Trophoblast cell (in vitro differentiated cells and primary cell): Measurements from ENCODE around the gene LRPPRC.

Experiments used
- DNase-seq, 2 donors: peaks; one replicate each; pipeline ENCODE4 v3.0.0-alpha.2; 2016
- H2AFZ ChIP-seq: 2 replicates; pipeline ENCODE4 v1.6.1; 2013; ENCODE audit warnings: low read length, moderate library complexity, mild to moderate bottlenecking; ENCODE audit not compliant: insufficient read depth, poor library complexity
- H2AK5ac ChIP-seq: 2 replicates; pipeline ENCODE4 v1.6.1; 2013; ENCODE audit warnings: mild to moderate bottlenecking, low read length
- H2BK120ac ChIP-seq: 2 replicates; pipeline ENCODE4 v1.6.1; 2013; ENCODE audit warnings: low read length, mild to moderate bottlenecking, moderate library complexity; ENCODE audit not compliant: insufficient read depth, poor library complexity
- H2BK12ac ChIP-seq: 2 replicates; pipeline ENCODE4 v1.6.1; 2013; ENCODE audit warnings: mild to moderate bottlenecking, low read length, moderate library complexity
- H2BK5ac ChIP-seq: 2 replicates; pipeline ENCODE4 v1.6.1; 2013; ENCODE audit warnings: low read length, low read depth, moderate library complexity, mild to moderate bottlenecking; ENCODE audit not compliant: poor library complexity
- H3K14ac ChIP-seq: 2 replicates; pipeline ENCODE4 v1.6.1; 2013; ENCODE audit warnings: mild to moderate bottlenecking, low read length
- H3K18ac ChIP-seq: 2 replicates; pipeline ENCODE4 v1.6.1; 2013; ENCODE audit warnings: mild to moderate bottlenecking, low read length
- H3K23ac ChIP-seq: 2 replicates; pipeline ENCODE4 v1.6.1; 2013; ENCODE audit warnings: low read length
- H3K27ac ChIP-seq: 2 replicates; pipeline ENCODE4 v1.5.1; 2013; ENCODE audit warnings: low read depth, mild to moderate bottlenecking, inconsistent platforms, low read length, moderate library complexity
- H3K27me3 ChIP-seq: 2 replicates; pipeline ENCODE4 v1.6.1; 2013; ENCODE audit warnings: inconsistent platforms, mild to moderate bottlenecking, low read length, moderate library complexity; ENCODE audit not compliant: insufficient read depth
- H3K36me3 ChIP-seq, 2 experiments: 1 replicate in 1 of 2; 2 replicates in 1 of 2; pipeline ENCODE4 v1.6.1; 2013; ENCODE audit warnings: low read length in 2 of 2, mild to moderate bottlenecking in 2 of 2, moderate library complexity in 1 of 2; ENCODE audit not compliant: insufficient read depth in 2 of 2, control insufficient read depth in 1 of 2
- H3K4ac ChIP-seq: 2 replicates; pipeline ENCODE4 v1.6.1; 2013; ENCODE audit warnings: low read depth, mild to moderate bottlenecking, low read length, moderate library complexity
- H3K4me1 ChIP-seq, 2 experiments: 1 replicate in 1 of 2; 2 replicates in 1 of 2; pipeline ENCODE4 v1.6.1; 2013; ENCODE audit warnings: low read length in 2 of 2, mild to moderate bottlenecking in 2 of 2, moderate library complexity in 1 of 2; ENCODE audit not compliant: insufficient read depth in 2 of 2, control insufficient read depth in 1 of 2
- H3K4me2 ChIP-seq: 2 replicates; pipeline ENCODE4 v1.6.1; 2013; ENCODE audit warnings: inconsistent platforms, mild to moderate bottlenecking, low read length, moderate library complexity
- H3K4me3 ChIP-seq: 2 replicates; pipeline ENCODE4 v1.5.1; 2013; ENCODE audit warnings: mild to moderate bottlenecking, low read depth, low read length, inconsistent platforms
- H3K79me1 ChIP-seq: one replicate; pipeline ENCODE4 v1.6.1; 2013; ENCODE audit warnings: low read length
- H3K79me2 ChIP-seq: 2 replicates; pipeline ENCODE4 v1.6.1; 2013; ENCODE audit warnings: low read length, mild to moderate bottlenecking; ENCODE audit not compliant: control insufficient read depth, insufficient read depth, poor library complexity
- H3K9ac ChIP-seq: 2 replicates; pipeline ENCODE4 v1.6.1; 2013; ENCODE audit warnings: mild to moderate bottlenecking, low read length
- H3K9me3 ChIP-seq: 2 replicates; pipeline ENCODE4 v1.6.1; 2013; ENCODE audit warnings: low read depth, mild to moderate bottlenecking, control low read depth, inconsistent platforms, low read length; ENCODE audit not compliant: insufficient read depth
- H4K12ac ChIP-seq: 2 replicates; pipeline ENCODE4 v1.6.1; 2013; ENCODE audit warnings: low read depth, mild to moderate bottlenecking, low read length, moderate library complexity
- H4K8ac ChIP-seq: 2 replicates; pipeline ENCODE4 v1.6.1; 2013; ENCODE audit warnings: low read depth, mild to moderate bottlenecking, low read length, moderate library complexity
- H4K91ac ChIP-seq: one replicate; pipeline ENCODE4 v1.6.1; 2013; ENCODE audit warnings: low read depth, mild to moderate bottlenecking, low read length, moderate library complexity
- WGBS: extraction: QIAGEN DNeasy Blood & Tissue Kit; methylation state at CpG from one replicate; pipeline ENCODE4 v1.1.7; 2013; ENCODE audit warnings: missing lambda C conversion rate; ENCODE audit not compliant: insufficient read length, insufficient coverage; ENCODE audit errors: extremely low coverage; 5-methylcytosine and 5-hydroxymethylcytosine counted together

Gene LRPPRC

GRCh38 chr2:43855292-43855691 lies 140.5 kb downstream of the LRPPRC start:
- WGBS: no CpG with 5 or more reads among the region's 2 CpGs
- no peak overlapping the region for H4K8ac ChIP-seq
- H3K79me2 ChIP-seq: no peaks in the 10 kb centered on the region
- no peak for DNase-seq
- no peak overlapping the region for H2BK120ac ChIP-seq
- H4K12ac ChIP-seq: no peak overlapping the region
- no peaks in the 10 kb centered on the region for H3K79me1 ChIP-seq
- no peaks in the 10 kb centered on the region for H3K4me1 ChIP-seq
- H3K27ac ChIP-seq: no peak overlapping the region
- no peak overlapping the region for H4K91ac ChIP-seq
- no peak overlapping the region for H2BK5ac ChIP-seq
- no peak overlapping the region for H3K4me2 ChIP-seq
- no peaks in the 10 kb centered on the region for H3K9me3 ChIP-seq
- no peak overlapping the region for H3K14ac ChIP-seq
- no peaks in the 10 kb centered on the region for H3K36me3 ChIP-seq
- no peak overlapping the region for H2AFZ ChIP-seq
- H3K27me3 ChIP-seq: no peaks in the 10 kb centered on the region
- no peak overlapping the region for H3K18ac ChIP-seq
- H3K4ac ChIP-seq: no peak overlapping the region
- H3K4me3 ChIP-seq: no peak overlapping the region
- H2AK5ac ChIP-seq: no peak overlapping the region
- no peak overlapping the region for H2BK12ac ChIP-seq
- no peak overlapping the region for H3K9ac ChIP-seq
- H3K23ac ChIP-seq: no peak overlapping the region

- Histone ChIP-seq H3K4me2 (no peak overlapping the region), H2AFZ (no peak overlapping the region), H3K14ac (no peak overlapping the region), H3K79me1 (no peaks in the 10 kb centered on the region), H2AK5ac (no peak overlapping the region), H3K23ac (no peak overlapping the region), H3K79me2 (no peaks in the 10 kb centered on the region), H3K4ac (no peak overlapping the region), H3K36me3 (no peaks in the 10 kb centered on the region), H4K12ac (no peak overlapping the region), H3K18ac (no peak overlapping the region), H2BK5ac (no peak overlapping the region), H3K9me3 (no peaks in the 10 kb centered on the region), H2BK12ac (no peak overlapping the region), H3K27me3 (no peaks in the 10 kb centered on the region), H3K4me1 (no peaks in the 10 kb centered on the region), H3K9ac (no peak overlapping the region), H4K91ac (no peak overlapping the region), H4K8ac (no peak overlapping the region), H3K27ac (no peak overlapping the region), H3K4me3 (no peak overlapping the region), H2BK120ac (no peak overlapping the region)
- no CpG with 5 or more reads among the region's 3 CpGs for WGBS
- no peak for DNase-seq
Measured at GRCh38 chr2:43854671-43855070, 141.1 kb downstream of the LRPPRC start.

GRCh38 chr2:43853141-43854081 lies 142.4 kb downstream of the LRPPRC start:
- Histone ChIP-seq H2BK120ac (no peak overlapping the region), H3K4ac (no peak overlapping the region), H4K12ac (no peak overlapping the region), H4K91ac (no peak overlapping the region), H4K8ac (no peak overlapping the region), H2AK5ac (no peak overlapping the region), H2BK12ac (no peak overlapping the region), H3K9me3 (no peaks in the 10 kb centered on the region), H3K4me1 (no peaks in the 10 kb centered on the region), H3K79me2 (no peaks in the 10 kb centered on the region), H3K23ac (no peak overlapping the region), H3K4me2 (no peak overlapping the region), H3K27ac (no peak overlapping the region), H3K4me3 (no peak overlapping the region), H2BK5ac (no peak overlapping the region), H3K36me3 (no peaks in the 10 kb centered on the region), H3K27me3 (no peaks in the 10 kb centered on the region), H3K79me1 (no peaks in the 10 kb centered on the region), H2AFZ (no peak overlapping the region), H3K18ac (no peak overlapping the region), H3K14ac (no peak overlapping the region), H3K9ac (no peak overlapping the region)
- no peak for DNase-seq
- no CpG with 5 or more reads among the region's 10 CpGs for WGBS

GRCh38 chr2:43852196-43852730 lies 143.5 kb downstream of the LRPPRC start:
- no peaks in the 10 kb centered on the region for H3K79me1 ChIP-seq
- H4K12ac ChIP-seq: no peak overlapping the region
- no CpG with 5 or more reads among the region's 21 CpGs for WGBS
- H4K91ac ChIP-seq: no peak overlapping the region
- no peak overlapping the region for H3K4ac ChIP-seq
- no peak overlapping the region for H2BK120ac ChIP-seq
- no peak overlapping the region for H3K23ac ChIP-seq
- no peaks in the 10 kb centered on the region for H3K27me3 ChIP-seq
- no peak overlapping the region for H3K9ac ChIP-seq
- H3K4me1 ChIP-seq: no peaks in the 10 kb centered on the region
- no peaks in the 10 kb centered on the region for H3K9me3 ChIP-seq
- no peak overlapping the region for H4K8ac ChIP-seq
- H2AK5ac ChIP-seq: no peak overlapping the region
- no peak overlapping the region for H3K18ac ChIP-seq
- H3K4me2 ChIP-seq: no peak overlapping the region
- H2BK12ac ChIP-seq: no peak overlapping the region
- H2AFZ ChIP-seq: no peak overlapping the region
- no peak overlapping the region for H3K27ac ChIP-seq
- no peaks in the 10 kb centered on the region for H3K36me3 ChIP-seq
- H3K4me3 ChIP-seq: no peak overlapping the region
- no peak overlapping the region for H2BK5ac ChIP-seq
- no peaks in the 10 kb centered on the region for H3K79me2 ChIP-seq
- no peak for DNase-seq
- no peak overlapping the region for H3K14ac ChIP-seq
